GM12892 (cell line): ENCODE measurements around the gene APOBEC3H.

Experiments used
- DNase-seq: peaks from one replicate; pipeline ENCODE4 v3.0.0; 2011; ENCODE audit not compliant: insufficient read length
- FAIRE-seq: peaks from 2 replicates; lab custom pipeline; 2011; peaks lifted over from hg19 to GRCh38; lab: Jason Lieb, UNC
- POLR2A ChIP-seq: IDR thresholded peaks from 2 replicates; pipeline ENCODE4 v1.6.1; 2011; ENCODE audit warnings: low read depth, low read length, control low read depth
- POLR2AphosphoS5 ChIP-seq: IDR thresholded peaks from 2 replicates; pipeline ENCODE4 v1.6.1; 2011; ENCODE audit warnings: low read depth, low read length, control low read depth
- TAF1 ChIP-seq: IDR thresholded peaks from 2 replicates; pipeline ENCODE4 v1.6.1; 2011; ENCODE audit warnings: low read depth, mild to moderate bottlenecking, control low read depth, low read length, borderline replicate concordance

APOBEC3H gene

DNA sequence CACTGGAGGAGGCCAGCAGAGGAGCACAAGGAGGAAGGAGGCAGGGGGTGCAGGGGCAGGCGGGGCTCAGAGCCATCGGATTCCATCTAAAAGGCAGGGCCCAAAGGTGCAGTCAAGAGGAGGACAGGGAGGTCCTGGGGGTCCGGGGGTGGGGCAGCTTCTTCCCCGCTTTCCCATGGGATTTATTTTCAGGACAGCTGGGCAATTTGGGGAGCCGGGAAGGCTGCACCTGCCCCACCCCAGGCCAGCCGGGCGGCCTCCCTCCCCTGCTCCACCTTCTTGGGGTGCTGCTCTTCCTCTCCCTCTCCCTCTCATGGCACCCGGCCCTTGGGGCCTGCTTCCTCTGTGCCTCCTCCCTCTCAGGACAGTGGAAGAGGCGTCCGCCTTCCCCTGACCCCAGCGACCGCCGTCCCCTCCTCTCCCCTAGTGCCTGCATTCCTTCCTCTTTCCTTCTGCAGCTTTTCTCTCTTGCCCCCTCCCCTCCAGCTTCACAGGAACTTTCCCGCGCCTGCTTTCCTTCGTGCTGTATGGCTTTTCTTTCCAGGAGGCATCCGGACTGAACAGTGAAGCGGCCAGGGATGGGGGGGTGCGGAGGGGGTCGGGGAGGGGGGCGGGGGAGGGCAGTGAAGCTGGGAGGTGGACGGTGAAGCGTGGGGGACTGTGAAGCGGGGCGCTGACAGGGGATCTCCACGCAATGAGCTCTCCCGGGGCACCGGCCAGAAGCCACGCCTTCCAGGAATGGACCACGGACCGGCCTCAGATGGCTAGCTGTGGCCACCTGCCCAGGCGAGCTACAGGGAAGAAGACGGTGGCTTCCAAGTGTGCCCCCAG is 26.9 kb downstream of the APOBEC3H start:
- FAIRE-seq (no peak), DNase-seq (peak; percentile 13)
- TF ChIP-seq POLR2A (no peak), POLR2AphosphoS5 (no peak), TAF1 (no peak)

DNA sequence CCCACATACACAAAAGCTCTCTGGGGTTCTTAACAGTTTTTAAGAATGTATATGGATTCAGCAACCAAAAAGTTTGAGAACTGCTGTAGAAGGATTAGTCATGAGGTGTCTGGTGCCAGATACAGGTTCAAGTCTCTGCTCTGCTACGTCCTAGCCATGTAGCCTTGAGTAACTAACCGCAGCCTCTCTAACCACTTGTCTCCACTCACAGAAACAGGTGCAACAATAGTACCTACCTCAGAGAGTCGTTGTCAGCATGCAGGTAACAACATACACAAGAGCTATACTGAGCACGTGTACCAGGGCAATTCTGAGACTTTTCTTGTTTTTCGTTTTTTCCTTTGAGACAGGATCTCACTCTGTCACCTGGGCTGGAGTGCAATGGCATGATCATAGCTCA is 28.6 kb downstream of the APOBEC3H start:
- DNase-seq (no peak), FAIRE-seq (peak; percentile 48)
- TF ChIP-seq POLR2AphosphoS5 (no peak), TAF1 (no peak), POLR2A (no peak)

DNA sequence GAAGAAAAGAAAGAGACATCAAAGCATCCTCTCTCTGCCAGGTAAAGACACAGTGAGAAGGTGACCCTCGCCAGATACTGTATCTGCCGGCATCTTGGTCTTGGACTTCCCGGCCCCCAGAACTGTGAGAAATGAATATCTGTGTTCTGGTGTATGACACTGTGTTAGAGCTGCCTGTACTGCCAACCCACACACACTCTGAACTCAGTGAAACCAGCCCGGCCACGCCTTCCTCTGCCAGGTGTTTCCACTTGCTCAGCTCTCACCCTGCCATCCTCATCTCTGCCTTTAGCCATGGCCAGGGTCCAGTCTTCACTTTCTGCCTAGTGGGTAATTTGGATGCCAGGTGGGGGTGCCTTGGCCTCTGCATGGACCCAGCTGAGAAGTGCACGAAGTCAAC is 31.5 kb downstream of the APOBEC3H start:
- no peak for TF ChIP-seq POLR2AphosphoS5
- no peak for TF ChIP-seq POLR2A
- no peak for TF ChIP-seq TAF1
- DNase-seq (peak; percentile 13), FAIRE-seq (no peak)

DNA sequence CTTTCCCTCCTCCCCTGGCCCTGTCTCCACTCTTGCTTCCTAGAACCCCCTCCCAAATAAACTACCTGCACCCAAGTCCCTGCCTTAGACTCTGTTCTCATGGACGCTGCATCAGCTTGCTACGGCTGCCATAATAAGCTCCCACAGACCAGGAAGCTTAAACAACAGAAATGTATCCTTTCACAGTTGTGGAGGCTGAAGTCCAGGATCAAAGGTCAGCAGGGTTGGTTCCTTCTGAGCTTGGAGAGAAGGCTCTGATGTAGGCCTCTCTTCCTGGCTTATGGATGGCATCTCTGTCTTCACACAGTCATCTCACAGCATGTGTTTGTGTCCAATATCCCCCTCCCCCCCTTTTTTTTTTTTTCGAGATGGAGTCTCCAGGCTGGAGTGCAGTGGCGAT is 32.0 kb downstream of the APOBEC3H start:
- FAIRE-seq (no peak), DNase-seq (no peak)
- TF ChIP-seq POLR2A = no peak
- TF ChIP-seq TAF1 = no peak
- TF ChIP-seq POLR2AphosphoS5 = no peak

DNA sequence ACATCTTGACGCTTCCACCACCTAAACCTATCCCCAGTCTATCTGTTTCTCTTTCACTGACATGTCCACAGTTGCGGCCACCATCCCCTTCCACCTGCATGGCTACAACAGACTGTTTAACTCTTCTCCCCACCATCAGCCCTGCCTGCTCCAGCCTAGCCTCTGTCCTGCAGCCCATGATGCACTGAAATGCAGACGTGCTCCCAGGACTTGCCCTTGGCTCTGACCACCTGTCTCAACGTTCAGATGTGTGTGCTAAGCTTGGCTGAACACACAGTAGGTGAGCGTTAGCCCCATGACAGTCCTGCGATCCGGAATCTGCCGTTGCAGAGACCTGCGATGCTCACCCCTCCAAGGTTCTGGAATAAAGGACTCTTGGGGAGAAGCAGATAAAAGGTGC is 32.7 kb downstream of the APOBEC3H start:
- TF ChIP-seq TAF1 (no peak), POLR2A (no peak), POLR2AphosphoS5 (no peak)
- DNase-seq (no peak), FAIRE-seq (no peak)

DNA sequence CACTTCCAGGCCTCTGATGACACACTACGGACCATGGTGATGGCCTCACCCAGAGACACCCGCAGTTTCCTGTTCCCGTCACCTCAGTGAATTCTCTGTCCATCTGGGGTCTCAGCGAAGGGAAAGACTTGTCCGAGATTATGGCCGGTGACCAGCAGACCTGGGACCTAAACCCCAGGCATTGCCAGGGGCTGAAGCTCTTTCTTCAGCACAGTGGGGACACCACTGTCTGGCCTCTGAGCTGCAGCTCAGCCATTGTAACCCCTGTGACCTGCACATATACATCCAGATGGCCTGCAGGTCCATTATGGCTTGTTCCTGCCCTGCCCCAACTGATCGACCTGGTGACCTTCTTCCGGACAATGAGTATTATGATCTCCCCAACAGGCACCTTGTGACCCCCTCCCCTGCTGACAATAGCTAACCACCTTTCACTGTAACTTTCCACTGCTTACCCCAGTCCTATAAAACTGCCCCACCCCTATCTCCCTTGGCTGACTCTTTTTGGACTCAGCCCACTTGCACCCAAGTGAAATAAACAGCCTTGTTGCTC is 33.2 kb downstream of the APOBEC3H start:
- peak; percentile 2 for DNase-seq
- TF ChIP-seq TAF1 = no peak
- TF ChIP-seq POLR2A = no peak
- no peak for TF ChIP-seq POLR2AphosphoS5
- FAIRE-seq = no peak

DNA sequence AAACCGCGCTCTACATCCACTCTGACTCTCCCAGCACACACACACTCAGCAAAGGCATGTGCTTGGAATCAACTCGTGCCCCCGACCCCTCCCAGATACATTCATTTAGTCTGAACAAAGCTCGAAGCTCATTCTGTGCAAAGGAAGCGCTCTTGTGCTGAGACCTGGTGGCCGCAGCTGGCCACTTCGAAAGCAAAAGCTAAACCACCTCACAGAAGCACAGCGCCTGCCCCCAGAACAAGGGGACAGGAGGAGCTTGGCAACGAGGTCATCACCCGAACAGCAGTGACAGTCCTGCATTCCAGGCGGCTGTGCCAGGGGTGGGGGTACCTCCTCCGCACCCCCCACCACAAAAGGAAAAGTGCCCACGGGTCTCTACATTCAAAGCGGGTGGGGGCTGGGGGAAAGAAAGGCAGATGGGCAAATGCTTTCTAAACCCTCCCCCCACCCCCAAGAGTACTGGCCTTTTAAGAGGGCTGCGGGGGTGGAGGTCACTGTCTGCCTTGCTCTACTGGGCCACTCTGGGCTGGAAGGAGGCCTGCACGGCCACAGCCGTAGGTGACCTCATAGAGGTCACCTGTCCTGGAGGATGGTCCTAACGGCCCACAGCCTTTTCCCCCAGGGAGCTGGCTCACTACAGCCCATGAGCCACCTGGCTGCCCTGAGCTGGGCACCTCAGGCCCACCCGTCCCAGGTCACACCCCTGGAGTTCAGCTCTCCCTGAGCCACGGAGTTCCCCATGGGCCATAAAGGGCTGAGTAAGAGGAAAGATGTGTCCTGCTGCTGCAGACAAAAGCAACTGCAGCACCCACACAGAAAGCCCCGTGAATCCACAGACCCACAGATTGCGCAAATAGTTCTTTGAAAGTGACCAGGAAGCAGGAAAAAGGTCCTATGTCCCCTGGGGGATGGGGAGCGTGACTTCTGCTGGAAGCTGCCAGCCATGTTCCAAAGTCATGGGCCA is 34.1 kb downstream of the APOBEC3H start:
- DNase-seq = peak; percentile 13
- TF ChIP-seq POLR2A = no peak
- TF ChIP-seq POLR2AphosphoS5 = no peak
- no peak for TF ChIP-seq TAF1
- FAIRE-seq = no peak

DNA sequence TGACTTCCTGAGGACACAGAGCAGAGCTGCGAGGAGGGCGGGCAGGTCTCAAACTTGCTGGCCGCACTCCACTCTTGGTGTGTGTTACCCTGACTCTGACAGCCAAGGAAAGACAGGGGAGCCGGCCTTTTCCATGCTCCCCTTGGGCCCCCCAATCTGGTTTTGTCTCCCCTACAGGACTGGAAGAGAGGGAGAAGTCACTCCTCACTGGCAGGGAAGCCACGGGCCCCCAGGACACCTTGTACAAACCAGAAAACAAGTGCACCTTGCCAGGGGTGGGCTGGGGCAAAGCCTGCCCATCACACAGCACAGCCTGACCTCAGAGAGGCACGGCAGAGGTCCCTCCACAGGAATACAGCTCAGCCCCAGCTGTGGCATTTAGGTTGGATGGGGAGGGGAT is 35.2 kb downstream of the APOBEC3H start:
- DNase-seq = no peak
- TF ChIP-seq POLR2A (no peak), TAF1 (no peak), POLR2AphosphoS5 (no peak)
- no peak for FAIRE-seq

DNA sequence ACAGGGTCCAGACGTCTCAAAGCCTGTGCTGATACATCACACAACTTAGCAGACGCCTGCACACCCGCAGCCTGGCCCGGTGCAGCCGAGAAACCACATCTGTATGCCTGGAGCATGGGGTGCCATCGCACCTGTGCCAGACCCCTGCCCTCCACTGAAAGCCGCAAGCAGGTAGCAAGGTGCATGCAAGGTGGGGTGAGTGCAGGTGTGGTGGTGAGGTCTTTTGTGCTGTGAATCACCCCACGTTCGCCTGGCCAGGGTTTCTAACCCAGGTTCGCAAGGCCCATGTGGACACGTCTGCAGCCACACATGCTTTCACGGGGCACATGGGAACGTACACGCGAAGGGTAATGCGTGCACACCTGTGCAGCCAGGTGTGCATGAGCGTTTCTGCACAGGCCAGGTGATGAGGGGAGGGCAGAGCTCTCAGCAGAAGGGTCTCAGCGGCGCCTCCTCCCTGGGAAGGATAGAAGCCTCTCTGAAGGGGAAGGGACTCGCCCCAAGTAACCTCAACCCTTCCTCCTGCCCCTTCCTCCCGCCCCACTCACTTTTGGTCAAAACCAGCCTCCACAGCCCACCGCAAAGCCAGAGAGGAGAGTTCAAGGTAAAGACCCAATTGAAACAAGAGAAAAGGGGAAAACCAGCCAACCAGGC is 36.0 kb downstream of the APOBEC3H start:
- DNase-seq = no peak
- FAIRE-seq = no peak
- TF ChIP-seq TAF1 = no peak
- no peak for TF ChIP-seq POLR2AphosphoS5
- no peak for TF ChIP-seq POLR2A

DNA sequence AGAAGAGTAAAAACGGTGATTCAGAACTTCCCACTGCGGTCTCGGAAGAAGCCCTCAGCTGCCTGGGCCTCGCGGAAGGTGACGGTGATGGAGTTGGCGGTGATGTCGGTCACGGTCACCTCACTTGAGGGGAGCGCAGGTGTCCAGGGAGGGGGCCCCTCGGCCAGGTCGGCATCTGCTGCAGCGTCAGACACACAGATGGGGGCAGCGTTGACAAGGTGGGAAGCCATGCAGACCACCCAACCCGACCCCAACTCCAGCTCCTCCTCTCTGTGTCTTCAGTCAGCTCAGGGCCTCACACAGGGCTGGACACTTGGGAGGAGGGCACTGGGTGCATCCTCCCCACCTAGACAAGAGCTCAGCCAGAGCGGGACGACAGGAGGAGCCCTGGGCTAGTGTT is 36.8 kb downstream of the APOBEC3H start:
- no peak for TF ChIP-seq TAF1
- FAIRE-seq (no peak), DNase-seq (no peak)
